Kidney capillary endothelial cell (primary cell): Measurements from ENCODE around the gene WDCP.
"Not testable (repeated sequence)": the region's sequence is repeated elsewhere in the genome, so short reads cannot be mapped to it uniquely, and the experiment has no call there.

Experiments used
- DNase-seq: peaks from one replicate; pipeline ENCODE4 v3.0.0-alpha.2; 2018; ENCODE audit warnings: low spot score

WDCP gene

DNA sequence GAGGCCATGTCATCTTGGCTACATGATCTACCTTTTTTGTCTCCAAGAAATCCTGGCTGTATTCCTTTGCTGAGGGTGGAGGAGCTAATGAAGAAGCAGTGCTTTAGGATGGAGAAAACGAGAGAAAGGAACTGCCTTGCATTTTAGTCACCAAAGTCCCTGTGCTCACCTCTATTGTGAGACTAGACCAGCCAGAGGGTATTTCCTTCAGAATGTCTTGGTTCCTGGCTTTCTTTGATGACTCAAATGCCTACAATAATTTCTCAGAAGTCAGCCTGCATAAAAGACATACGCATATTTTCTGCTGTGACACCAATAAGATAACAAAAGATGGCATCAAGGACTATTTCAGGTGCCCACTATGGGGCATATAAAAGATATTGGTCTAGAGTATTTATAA, 18.1 kb upstream of the WDCP start:
- DNase-seq = no peak

DNA sequence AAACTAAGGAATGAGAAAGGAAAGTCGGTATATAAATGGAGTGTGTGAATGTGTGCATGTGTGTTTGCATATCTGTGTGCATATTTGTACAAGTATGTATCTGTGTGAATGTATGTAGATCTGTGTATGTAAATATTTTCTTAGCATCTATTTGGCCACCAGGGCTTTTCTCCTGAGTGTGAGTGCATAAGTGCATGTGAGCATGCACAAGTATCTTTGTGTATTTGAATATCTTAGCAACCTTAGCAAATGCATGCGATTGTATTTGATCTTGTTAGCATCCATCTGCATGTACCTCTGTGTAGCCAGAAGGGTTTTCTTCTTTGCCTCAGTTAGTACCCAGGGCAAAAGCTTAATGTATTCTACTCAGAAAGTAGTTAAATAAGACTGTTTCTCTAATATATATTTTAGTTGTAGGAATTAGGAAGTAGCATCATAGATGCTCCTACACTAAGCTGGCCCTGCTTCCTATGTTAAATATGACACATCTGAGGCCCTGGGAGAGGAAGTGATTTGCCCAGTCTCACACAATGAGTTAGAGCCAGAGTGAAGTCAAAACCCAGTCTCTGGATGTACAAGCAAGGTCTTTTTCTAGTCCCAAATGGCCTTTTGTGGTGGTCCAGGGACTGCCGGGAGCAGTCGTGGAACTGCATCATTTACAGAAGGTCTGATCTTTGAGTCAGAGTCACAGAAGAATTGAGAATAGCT, 11.5 kb upstream of the WDCP start:
- peak; percentile 76 for DNase-seq

DNA sequence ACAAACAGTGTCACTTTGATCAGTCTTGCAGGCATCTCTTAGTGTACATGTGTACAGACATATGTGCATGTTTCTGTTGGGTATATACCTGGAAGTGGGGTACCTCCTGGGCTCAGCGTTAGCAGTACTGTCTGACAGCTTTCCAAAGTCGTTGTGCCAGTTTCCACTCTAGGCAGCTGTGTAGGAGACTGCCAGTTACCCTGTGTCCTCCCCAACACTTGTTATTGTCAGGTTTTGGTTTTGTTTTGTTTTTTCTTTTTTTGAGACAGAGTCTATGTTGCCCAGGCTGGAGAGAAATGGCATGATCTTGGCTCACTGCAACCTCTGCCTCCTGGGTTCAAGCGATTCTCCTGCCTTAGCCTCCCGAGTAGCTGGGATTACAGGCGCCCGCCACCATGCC, 8.6 kb upstream of the WDCP start:
- DNase-seq = no peak

DNA sequence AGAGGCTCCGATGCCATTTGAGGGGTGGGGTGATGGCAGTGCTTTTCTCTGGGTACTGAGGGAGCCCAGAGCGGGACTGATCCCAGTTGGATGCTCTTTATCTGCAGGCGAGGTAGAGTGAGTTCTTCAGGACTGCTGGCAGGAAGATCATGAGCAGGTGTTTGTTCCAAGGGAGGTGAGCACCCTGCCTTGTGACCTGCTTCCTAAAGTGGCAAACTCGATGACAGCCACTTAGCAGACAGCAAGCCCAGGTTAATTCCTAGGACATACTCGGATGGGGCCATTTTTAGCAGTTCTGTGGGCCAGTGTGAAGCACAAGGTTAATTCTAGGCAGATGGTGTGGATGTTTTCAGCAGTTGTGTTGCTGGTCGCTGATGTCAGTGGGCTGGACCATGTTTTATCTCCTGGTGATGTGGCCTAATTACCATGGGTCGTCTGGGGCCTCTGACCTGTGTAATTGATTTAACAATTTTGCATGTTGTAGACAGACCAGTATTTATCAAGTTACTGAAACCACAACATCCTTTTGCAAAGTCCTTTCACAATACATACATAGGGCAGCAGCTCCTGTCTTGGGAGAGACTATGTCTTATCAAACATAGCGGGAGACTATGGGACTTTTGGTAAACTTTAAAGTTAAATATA, 7.3 kb upstream of the WDCP start:
- DNase-seq = no peak

DNA sequence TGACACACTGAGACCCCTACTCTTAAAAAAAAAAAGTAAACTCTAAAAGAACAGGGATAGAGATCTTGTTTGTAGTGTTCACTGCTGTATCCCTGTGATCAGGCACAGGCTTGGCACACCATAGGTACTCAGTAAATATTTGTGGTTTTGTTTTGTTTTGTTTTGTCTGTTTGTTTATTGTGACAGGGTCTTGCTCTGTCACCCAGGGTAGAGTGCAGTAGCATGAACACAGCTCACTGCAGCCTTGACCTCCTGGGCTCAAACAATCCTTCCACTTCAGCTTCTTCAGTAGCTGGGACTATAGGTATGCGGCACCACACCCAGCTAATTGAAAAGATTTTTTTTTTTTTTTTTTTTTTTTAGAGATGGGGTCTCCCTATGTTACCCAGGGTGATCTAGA, 5.8 kb upstream of the WDCP start:
- DNase-seq = no peak

DNA sequence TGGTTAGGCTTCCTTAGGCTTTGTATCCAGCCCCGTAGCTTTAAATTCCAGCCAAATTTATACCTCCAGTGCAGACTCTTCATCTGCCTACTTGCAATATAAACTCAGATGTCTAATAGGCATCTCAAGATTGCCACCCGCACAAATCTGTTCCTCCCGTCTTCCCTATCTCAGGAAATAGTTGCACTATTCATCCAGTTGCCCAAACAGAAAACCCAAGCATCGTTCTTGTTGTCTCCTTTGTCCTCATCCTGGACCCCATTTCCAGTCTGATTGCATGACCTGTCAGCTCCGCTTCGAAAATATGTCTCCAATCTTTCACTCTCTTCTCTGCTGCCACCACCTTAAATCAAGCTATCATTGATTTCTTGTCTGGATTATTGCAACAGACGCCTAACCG, 4.6 kb upstream of the WDCP start:
- no peak for DNase-seq

DNA sequence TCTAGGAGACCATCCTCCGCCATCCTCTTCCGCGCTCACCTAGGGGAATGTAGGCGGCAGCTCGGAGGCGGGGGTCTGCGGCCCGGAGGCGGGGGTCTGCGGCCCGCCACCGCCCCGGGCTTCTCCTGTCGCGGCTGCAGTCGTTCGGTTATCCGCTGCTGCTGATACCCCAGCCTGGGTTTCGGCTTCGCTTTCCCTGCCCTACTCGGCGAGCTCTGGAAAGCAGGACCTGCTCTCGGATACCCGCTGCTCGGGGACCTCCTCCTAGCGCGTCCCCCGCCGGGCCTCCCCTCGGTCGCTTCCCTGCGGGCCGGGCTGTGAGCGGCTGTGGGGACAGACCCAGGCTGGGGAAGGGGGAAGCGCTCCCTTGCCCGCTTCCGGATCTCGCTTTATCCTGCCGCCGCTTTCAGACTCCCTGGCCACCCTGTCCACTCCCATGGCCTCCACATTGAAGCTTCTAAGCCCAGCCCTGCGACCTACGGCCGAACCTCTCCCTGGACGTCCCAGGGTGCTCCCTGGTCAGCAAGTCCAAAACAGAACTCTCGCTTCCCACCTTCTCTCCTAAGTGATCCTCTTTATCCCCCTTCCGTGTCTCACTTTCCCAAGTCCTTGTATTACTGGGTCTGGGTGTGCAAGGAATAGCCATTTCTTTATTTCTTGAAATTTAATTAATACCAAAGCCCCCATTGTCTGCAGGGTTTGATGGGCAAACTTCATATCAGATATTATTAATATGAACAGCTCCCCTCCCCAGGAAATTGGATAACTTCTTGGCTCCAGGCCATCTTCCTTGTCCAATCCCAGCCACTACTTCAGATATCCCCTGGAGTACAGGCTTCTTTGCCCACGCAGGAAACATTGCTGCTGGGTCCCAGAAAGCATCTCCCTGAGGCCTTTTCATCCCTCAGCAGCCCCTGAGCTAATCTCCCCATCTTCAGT, 3.1 kb upstream of the WDCP start:
- no peak for DNase-seq

DNA sequence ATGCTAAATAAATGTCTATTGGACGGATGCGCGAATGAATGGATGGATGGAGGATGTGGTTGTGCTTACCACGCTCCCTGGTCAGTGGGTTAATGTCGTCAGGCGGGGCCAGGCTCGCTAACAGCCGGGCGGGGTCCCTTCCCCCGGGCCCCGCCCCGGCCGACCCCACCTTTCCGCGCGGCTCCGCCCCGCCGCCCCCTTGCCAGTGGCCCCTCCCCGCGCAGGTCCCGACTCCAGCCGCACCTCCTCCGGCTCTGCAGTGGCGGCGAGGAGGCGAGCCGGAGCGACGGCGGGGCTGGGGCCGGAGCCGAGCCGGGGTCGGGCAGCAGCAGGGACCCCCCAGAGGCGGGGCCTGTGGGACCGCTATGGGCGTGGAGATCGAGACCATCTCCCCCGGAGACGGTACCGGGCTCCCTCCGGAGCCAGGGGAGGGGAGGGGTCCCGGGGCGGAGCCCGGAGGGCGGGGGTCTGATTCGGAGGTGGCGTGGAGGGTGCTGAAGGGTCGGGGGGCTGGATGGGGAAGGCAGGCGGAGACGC, 2.4 kb upstream of the WDCP start, which contains the start of gene FKBP1B:
Gene FKBP1B (plus strand): TSS at position 257 of the 537 bp plus-strand sequence. CDS start 109 bp downstream, at position 366.
- DNase-seq = peak; percentile 37

DNA sequence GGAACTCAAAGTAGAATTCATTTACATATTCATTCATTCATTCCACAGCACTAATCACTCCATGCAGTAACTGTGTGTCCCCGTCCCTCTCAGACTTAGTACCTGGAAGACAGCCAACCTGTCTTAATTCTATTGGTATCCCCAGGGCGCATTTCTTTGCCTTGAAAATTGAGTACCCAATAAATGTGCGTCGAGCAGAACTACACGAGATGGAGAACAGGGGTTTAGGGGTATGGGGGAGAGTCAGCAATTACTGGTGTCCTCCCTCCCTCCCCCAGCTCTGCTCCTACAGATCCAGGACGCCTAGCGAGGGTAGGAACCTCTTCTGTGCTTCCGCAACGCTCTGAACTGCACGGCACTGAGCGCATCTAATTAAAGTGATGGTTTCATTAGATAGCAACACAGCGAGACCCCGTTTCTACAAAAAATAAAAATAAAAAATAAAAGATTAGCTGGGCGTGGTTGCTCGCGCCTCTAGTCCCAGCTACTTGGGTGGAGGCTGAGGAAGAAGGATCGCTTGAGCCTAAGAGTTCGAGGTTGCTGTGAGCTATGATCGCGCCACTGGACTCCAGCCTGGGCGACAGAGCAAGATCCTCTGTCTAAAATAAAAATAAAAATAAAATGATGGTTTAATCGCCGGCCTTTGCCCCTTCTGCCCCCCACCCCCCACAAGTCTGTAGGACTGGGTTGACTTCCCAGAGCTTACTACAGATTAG, 1.7 kb upstream of the WDCP start:
- no peak for DNase-seq

DNA sequence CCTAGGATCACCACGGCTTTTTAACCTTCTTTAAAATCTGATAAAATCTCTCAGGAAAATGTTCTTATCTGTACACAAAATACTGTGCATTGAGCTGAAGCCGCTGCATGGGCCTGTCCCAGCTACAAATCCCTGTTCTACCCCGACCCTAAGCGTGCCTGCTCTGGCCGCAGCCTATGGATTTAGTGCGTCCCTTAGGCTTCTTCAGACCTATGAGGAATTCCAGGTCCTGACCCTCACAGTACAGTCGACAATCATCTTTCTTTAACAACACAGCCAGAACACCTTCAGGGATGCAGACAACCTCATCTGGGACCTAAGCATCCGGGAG, 477 bp upstream of the WDCP start:
- DNase-seq = no peak

DNA sequence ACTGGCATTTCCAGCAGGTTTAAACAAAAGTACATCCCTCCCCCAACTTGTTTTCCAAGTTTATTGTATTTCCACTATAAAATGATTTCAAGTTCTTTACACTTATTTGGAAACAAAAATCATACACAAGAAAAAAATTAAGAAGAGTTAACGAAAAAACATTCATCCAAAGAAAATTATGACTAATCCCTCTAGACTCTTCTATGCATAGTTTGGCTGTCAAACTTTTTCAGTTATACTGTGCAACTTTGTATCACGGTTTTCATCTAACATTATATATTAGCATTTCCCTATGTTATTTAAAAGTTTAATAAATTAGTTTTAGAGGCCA, 627 bp downstream of the WDCP start:
- DNase-seq = no peak

DNA sequence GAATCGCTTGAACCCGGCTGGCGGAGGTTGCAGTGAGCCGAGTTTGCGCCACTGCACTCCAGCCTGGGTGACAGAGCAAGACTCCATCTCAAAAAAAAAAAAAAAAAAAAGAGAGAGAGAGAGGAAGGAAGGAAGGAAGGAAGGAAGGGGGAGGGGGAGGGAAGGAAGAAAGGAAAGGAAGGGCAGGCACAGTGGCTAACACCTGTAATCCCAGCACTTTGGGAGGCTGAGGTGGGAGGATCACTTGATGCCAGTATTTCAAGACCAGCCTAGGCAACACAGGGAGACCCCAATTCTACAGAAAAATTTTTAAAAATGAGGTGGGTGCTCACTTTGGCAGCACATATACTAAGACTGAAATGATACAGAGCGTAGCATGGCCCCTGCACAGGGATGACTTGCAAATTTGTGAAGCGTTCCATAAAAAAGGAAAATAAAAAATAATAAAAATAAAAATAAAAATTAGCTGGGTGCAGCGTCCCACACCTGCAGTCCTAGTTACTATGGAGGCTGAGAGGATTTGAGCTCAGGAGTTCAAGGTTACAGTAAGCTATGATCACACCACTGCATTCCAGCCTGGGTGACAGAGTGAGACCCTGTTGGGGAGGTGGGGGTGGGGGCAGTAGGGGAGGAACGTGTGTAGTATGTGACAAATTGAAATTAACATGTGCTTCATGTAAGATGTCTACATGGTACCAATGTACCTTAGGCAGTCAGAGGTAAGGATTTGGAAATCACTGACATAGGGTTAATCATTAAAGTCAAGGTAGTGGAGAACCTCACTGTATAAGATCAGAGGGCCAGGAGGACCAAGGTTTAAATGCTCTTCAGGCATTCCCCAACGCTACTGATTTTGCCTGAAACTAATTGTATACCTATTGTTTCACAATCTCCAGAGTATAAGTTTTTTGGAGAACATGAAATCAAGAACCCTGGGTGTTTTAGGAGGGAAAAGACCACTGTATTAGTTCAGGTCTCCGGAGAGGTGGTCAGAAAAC, 1.4 kb downstream of the WDCP start:
- no peak for DNase-seq

DNA sequence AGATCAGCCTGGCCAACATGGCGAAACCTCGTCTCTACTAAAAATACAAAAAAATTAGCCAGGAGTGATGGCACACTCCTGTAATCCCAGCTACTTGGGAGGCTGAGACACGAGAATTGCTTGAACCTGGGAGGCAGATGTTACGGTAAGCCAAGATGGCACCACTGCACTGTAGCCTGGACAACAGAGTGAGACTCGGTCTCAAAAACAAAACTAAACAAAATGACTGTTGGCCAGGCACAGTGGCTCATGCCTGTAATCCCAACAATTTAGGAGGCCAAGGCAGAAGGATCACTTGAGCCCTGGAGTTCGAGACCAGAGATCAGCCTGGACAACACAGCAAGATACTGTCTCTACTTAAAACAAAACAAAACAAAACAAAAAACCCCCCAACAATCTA, 4.1 kb downstream of the WDCP start:
- not testable (repeated sequence) for DNase-seq

DNA sequence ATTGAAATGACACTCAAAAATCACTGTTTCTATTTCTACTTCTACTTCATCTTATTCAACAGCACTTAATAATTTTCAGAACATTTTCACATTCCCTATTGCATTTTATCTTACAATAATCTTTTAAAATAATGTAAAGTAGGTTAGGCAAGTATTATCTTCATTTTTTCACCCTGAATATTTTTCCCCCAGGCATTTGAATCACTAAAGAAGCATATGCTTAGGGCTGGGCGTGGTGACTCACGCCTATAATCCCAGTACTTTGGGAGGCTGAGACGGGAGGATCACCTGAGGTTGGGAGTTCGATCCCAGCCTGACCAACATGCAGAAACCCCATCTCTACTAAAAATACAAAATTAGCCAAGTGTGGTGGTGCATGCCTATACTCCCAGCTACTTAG, 6.7 kb downstream of the WDCP start:
- DNase-seq = no peak

DNA sequence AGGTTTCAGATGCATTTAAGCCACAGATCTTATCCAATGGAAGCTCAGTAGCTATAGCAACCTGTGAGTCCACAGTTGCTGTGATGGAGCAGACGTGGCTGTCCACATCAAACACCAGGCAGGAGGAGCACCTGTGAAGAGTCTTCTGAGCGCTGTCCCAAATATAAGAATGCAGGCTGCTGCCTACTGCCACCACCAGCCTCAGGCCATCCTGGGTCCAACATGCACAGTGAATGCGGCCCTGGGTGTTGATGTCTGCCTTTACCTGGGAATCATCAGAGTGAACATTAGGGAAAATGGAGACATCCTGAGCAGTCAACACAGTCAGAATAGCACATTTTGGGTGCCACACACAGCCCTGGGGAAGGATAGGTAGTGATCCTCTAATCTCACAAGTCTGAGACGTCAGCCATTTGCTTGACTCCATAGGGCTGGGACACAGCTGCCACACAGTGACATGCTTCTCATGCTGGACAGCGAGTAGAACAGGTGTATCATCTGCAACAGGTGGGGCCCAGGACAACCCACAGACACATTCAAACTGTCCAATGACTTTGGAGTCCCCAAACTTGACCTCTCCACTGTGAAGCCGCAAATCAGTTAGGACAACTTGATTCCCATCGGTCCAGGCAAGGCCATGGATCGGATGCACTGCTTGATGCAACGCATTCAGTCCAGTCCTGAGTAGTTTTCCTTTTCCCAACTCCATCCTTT, 8.2 kb downstream of the WDCP start:
- no peak for DNase-seq

DNA sequence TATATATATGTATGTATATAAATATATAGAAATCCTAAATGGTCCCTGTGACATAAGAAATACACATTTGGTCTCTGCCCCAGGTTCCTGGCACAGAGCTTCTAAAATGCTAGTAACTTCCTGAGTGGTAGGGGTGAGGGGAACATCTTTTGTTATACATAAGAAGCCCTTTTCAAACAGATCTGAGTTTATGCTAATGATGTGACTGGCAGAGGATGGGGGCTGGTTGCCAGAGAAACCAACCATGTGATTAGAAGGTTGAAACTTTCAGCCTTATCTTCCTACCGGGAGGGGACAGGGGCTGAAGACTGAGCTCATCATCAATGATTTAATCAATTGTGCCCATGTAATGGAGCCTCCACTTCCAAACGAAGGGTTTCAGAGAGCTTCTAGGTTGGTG, 21.0 kb downstream of the WDCP start:
- no peak for DNase-seq

DNA sequence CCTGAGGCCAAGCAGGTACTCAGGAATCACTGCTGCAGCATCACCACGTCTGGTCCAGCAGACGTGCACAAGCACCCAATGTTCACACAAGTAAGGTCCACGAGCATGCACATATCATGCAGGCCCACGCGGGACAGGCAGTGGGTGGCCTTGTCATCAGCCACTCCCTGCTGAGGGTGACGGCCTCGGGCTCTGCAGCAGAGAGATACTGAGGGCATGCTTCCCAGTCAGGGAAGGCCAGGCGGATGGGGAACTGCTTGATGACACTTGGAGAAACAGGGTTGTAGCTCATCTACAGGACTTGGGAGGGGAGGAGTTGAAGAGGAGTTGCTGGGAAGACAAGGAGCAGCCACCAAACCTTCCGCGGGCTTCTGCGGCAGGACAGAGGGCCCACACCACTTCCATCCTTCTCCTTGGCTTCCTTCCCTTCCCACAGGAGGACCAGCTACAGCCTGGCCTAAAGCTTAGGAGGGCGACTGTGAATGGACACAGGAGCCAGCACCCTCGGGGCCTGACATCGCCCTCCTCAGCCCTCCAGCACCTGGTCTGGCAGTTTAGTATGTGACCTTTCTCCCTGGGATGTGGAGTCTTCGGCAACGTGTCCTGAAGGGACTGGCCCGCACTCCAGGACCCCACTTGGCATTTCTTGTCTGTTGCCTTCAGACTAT, 22.1 kb downstream of the WDCP start:
- no peak for DNase-seq

DNA sequence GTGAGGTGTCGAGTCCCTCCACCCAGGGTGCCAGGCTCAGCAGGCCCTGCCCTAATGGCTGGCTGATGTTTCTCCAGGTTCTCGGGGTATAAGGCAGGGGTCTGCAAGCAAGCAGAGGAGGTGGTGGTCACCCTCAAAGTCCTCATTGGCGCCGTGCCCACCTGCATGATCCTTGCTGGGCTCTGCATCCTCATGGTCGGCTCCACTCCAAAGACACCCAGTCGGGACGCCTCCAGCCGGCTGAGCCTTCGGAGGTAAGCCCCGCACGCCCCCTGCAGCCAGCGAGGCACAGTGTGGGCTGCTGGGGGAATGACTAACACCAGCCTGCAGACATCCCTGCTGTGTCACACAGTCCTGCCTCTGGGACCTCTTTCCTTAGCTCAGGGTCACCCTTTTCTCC, 23.2 kb downstream of the WDCP start:
- DNase-seq = no peak

DNA sequence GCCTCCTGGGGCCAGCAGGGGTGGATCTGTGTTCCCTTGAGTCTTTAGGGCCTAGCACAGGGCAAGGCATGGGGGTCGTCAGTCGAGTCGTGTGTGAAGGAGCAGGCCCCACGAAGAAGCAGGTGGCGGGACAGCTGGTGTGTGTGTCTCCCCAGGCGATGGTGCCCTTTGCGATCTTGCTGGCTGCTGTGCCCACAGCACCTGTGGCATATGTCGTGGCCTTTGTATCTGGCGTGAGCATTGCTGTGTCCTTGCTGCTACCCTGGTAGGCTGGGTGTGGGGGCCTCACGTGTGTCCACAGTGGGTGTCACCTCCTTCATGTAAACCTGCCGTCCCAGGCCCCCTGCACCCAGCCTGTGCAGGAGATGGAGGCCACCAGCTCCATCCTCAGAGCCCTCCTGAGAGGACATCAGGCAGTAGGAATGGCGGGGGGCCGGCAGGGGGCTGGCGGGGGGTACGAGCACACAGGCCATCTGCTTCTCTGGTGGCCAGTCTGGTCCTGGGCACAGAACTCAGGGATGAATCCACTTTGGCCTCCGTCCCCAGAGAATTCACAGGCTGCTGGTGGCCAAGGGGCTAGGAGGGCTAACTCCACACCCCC, 24.1 kb downstream of the WDCP start:
- DNase-seq = no peak
